ENCODE results near the gene CCDC181. TPM values are rescaled to one million over a fixed set of nuclear protein-coding genes. Genes with fewer than 3 reads are reported as not detected.

CCDC181 gene
- polyA plus RNA-seq: under 1 TPM in 2 of 3 donors, not detected in 1; 0.30 to 0.61 TPM

GRCh38 chr1:169427081-169427641, at the start of gene CCDC181:
Gene CCDC181 (minus strand): TSS chr1:169427474. CDS start chr1:169424927, 2,547 bp downstream.
- WGBS, 3 donors: 1 to 2% (median 2%) methylated on average over 29 of the region's 29 CpGs
- no peak within 1 kb of the TSS for H3K27ac ChIP-seq (ENCODE audit: low read depth, low read length)

- WGBS, 3 donors: 69 to 89% (median 83%) methylated on average over 3 of the region's 3 CpGs
Observed at GRCh38 chr1:169475806-169476387, 48.6 kb upstream of the CCDC181 start.

GRCh38 chr1:169474302-169474995, 47.2 kb upstream of the CCDC181 start:
- no peak overlapping the region for H3K27ac ChIP-seq (ENCODE audit: low read depth, low read length)
- 93 to 100% (median 95%) methylated on average over 1 of the region's 1 CpG for WGBS, 3 donors

More at GRCh38 chr1:169475806-169476387, 48.6 kb upstream of the CCDC181 start:
- H3K27ac ChIP-seq (ENCODE audit: low read depth, low read length): no peak overlapping the region

GRCh38 chr1:169473347-169473746, 46.1 kb upstream of the CCDC181 start:
- WGBS, 3 donors: 79 to 83% (median 80%) methylated on average over 5 of the region's 5 CpGs

GRCh38 chr1:169472738-169473137, 45.5 kb upstream of the CCDC181 start:
- H3K27ac ChIP-seq (ENCODE audit: low read depth, low read length): no peak overlapping the region
- WGBS, 3 donors: 83 to 94% (median 90%) methylated on average over 3 of the region's 3 CpGs

More at GRCh38 chr1:169473347-169473746, 46.1 kb upstream of the CCDC181 start:
- H3K27ac ChIP-seq (ENCODE audit: low read depth, low read length): no peak overlapping the region

- H3K27ac ChIP-seq (ENCODE audit: low read depth, low read length): no peak overlapping the region
Observed at GRCh38 chr1:169468982-169469381, 41.7 kb upstream of the CCDC181 start.

- WGBS, 3 donors: 71 to 75% (median 75%) methylated on average over 8 of the region's 8 CpGs
Observed at GRCh38 chr1:169466259-169467230, 39.3 kb upstream of the CCDC181 start.

GRCh38 chr1:169465281-169465680, 38.0 kb upstream of the CCDC181 start:
- H3K27ac ChIP-seq (ENCODE audit: low read depth, low read length): no peak overlapping the region

More at GRCh38 chr1:169466259-169467230, 39.3 kb upstream of the CCDC181 start:
- no peak overlapping the region for H3K27ac ChIP-seq (ENCODE audit: low read depth, low read length)

GRCh38 chr1:169462385-169462784, 35.1 kb upstream of the CCDC181 start:
- WGBS, 3 donors: 97 to 100% (median 99%) methylated on average over 5 of the region's 5 CpGs
- no peak overlapping the region for H3K27ac ChIP-seq (ENCODE audit: low read depth, low read length)

GRCh38 chr1:169461390-169462000, 34.2 kb upstream of the CCDC181 start:
- 77 to 84% (median 81%) methylated on average over 4 of the region's 4 CpGs for WGBS, 3 donors

GRCh38 chr1:169460191-169460833, 33.0 kb upstream of the CCDC181 start:
- 11 to 17% (median 12%) methylated on average over 34 to 35 of the region's 35 CpGs for WGBS, 3 donors
- H3K27ac ChIP-seq (ENCODE audit: low read depth, low read length): no peak overlapping the region

More at GRCh38 chr1:169461390-169462000, 34.2 kb upstream of the CCDC181 start:
- H3K27ac ChIP-seq (ENCODE audit: low read depth, low read length): no peak overlapping the region

- H3K27ac ChIP-seq (ENCODE audit: low read depth, low read length): no peak overlapping the region
- WGBS, 3 donors: 97 to 98% (median 97%) methylated on average over 1 of the region's 1 CpG
Observed at GRCh38 chr1:169457443-169457842, 30.2 kb upstream of the CCDC181 start.

GRCh38 chr1:169456029-169456428, 28.8 kb upstream of the CCDC181 start:
- WGBS, 3 donors: 55 to 85% (median 58%) methylated on average over 2 of the region's 2 CpGs
- H3K27ac ChIP-seq (ENCODE audit: low read depth, low read length): no peak overlapping the region

GRCh38 chr1:169452921-169453320, 25.6 kb upstream of the CCDC181 start:
- WGBS, 3 donors: 86 to 95% (median 92%) methylated on average over 2 of the region's 2 CpGs

GRCh38 chr1:169451218-169451824, 24.0 kb upstream of the CCDC181 start:
- no peak overlapping the region for H3K27ac ChIP-seq (ENCODE audit: low read depth, low read length)
- 63 to 71% (median 64%) methylated on average over 1 of the region's 1 CpG for WGBS, 3 donors

More at GRCh38 chr1:169452921-169453320, 25.6 kb upstream of the CCDC181 start:
- no peak overlapping the region for H3K27ac ChIP-seq (ENCODE audit: low read depth, low read length)

- no peak overlapping the region for H3K27ac ChIP-seq (ENCODE audit: low read depth, low read length)
- 40 to 53% (median 46%) methylated on average over 3 of the region's 3 CpGs for WGBS, 3 donors
Observed at GRCh38 chr1:169443923-169444322, 16.6 kb upstream of the CCDC181 start.

- WGBS, 3 donors: 52 to 67% (median 65%) methylated on average over 6 of the region's 6 CpGs
- H3K27ac ChIP-seq (ENCODE audit: low read depth, low read length): no peak overlapping the region
Observed at GRCh38 chr1:169426174-169426705, 1.0 kb downstream of the CCDC181 start.

All from adipose tissue (tissue), 3 donors.